Erythroblast (primary cell): ENCODE measurements around the gene ANO6.
A peak's percentile ranks its signal among the peaks of the same experiment; 100 is the strongest.

ENCODE experiments used
- GATA1 ChIP-seq: IDR thresholded peaks from 2 replicates; pipeline ENCODE4 v1.6.1; 2011; ENCODE audit warnings: low read depth, mild to moderate bottlenecking, control low read depth, low read length, moderate library complexity
- POLR2A ChIP-seq: IDR thresholded peaks from 2 replicates; pipeline ENCODE4 v1.6.1; 2011; ENCODE audit warnings: mild to moderate bottlenecking, low read length

DNA sequence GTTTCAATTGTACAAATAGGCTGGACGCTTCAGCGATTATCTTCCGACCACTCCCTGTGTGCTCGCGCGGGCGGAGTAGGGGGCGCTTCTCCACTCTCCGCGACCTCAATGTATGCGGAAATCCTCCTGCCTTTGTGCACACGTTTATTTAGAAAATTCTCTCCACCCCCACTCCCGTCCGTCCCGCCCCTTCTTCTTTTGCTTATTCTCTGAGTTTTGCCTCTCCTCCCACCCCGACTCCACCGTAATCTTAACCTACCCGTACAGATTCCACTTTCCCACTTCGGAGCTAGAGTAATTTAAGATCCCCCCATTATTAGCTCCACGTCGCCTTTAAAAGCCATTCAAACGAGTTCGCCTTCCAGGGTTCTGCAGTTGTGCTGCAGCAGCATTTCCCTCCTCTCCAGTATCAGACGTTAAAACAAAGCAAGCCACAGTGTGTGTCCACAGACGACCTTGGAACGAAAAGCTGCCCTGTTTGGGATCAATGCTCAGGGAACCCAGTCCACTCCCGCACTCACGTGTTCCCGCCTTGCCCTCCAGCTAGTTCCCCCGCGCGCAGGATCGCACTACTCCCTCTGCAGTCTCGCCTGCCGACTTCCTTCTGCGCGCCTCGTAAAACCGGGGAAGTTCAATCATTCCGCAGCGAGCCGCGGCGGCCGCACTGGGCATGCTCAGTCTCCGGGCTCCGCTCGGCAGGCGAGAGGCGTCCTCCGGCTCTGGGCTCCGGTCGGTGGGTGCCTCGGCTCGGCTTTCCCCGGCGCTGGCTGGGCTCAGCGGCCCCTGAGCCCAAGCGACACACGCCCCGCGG lies at the start of gene ANO6:
- peak; percentile 62 for TF ChIP-seq POLR2A
- TF ChIP-seq GATA1 = no peak
